HG03025 (cell line): ENCODE data around the gene NAT9.

Experiments
- ATAC-seq: cut with Tn5 transposase; IDR thresholded peaks from one replicate; pipeline ENCODE4 v1.9.1; 2021; ENCODE audit warnings: mild to moderate bottlenecking, moderate library complexity; ENCODE audit not compliant: unreplicated experiment, low FRiP score

Gene NAT9

GRCh38 chr17:74806334-74806733, 30.2 kb upstream of the NAT9 start:
- no peak for ATAC-seq

GRCh38 chr17:74805591-74805991, 29.4 kb upstream of the NAT9 start:
- no peak for ATAC-seq

GRCh38 chr17:74804683-74805082, 28.5 kb upstream of the NAT9 start:
- ATAC-seq = no peak

- no peak for ATAC-seq
These were observed 27.8 kb upstream of the NAT9 start for GRCh38 chr17:74803971-74804370.

- no peak for ATAC-seq
These were observed 27.3 kb upstream of the NAT9 start for GRCh38 chr17:74803388-74803930.

- ATAC-seq = no peak
These were observed 25.8 kb upstream of the NAT9 start for GRCh38 chr17:74801896-74802295.

GRCh38 chr17:74800531-74800930, 24.4 kb upstream of the NAT9 start:
- no peak for ATAC-seq

- ATAC-seq = no peak
These were observed 23.0 kb upstream of the NAT9 start for GRCh38 chr17:74799097-74799496.

GRCh38 chr17:74798239-74798707, 22.1 kb upstream of the NAT9 start:
- no peak for ATAC-seq

GRCh38 chr17:74797824-74798223, 21.7 kb upstream of the NAT9 start:
- ATAC-seq = no peak

GRCh38 chr17:74796866-74797265, 20.7 kb upstream of the NAT9 start:
- no peak for ATAC-seq

- no peak for ATAC-seq
These were observed 20.1 kb upstream of the NAT9 start for GRCh38 chr17:74796211-74796610.

GRCh38 chr17:74795327-74796020, 19.3 kb upstream of the NAT9 start:
- ATAC-seq = no peak

- ATAC-seq = no peak
These were observed 16.5 kb upstream of the NAT9 start for GRCh38 chr17:74792586-74793105.

GRCh38 chr17:74790161-74791058, 14.3 kb upstream of the NAT9 start:
- no peak for ATAC-seq

GRCh38 chr17:74786431-74787055, 10.4 kb upstream of the NAT9 start:
- ATAC-seq = no peak

GRCh38 chr17:74785981-74786360, 9.8 kb upstream of the NAT9 start:
- ATAC-seq = no peak

GRCh38 chr17:74785096-74785980, 9.2 kb upstream of the NAT9 start:
- ATAC-seq = no peak

GRCh38 chr17:74784125-74784810, 8.1 kb upstream of the NAT9 start:
- ATAC-seq = no peak
